ENCODE data around the gene NPR1. TPM values are rescaled to one million over a fixed set of nuclear protein-coding genes. Genes with fewer than 3 reads are reported as not detected.

Gene NPR1
- total and polyA plus RNA-seq, 2 experiments from 2014 or later, result 1.1 to 1.7 TPM

- Histone ChIP-seq H3K36me3 (peaks cover 40% of the 10 kb centered on the region), H3K27me3 (no peaks in the 10 kb centered on the region), H3K27ac (peak overlapping the region; percentile 77), H3K4me3 (no peak overlapping the region), H3K4me1 (ENCODE audit: low read depth) (no peaks in the 10 kb centered on the region), H3K9me3 (ENCODE audit: low read depth) (no peaks in the 10 kb centered on the region)
- no peak for TF ChIP-seq CTCF (IDR thresholded peaks at IDR 0.05; ENCODE audit: low read depth, low read length)
- DNase-seq (ENCODE audit: low read depth in 1 of 2, low spot score in 1 of 2), result no peak
These were observed 31.7 kb upstream of the NPR1 start for GRCh38 chr1:153646672-153647345.

GRCh38 chr1:153647346-153647714, 31.2 kb upstream of the NPR1 start:
- H3K27ac ChIP-seq, result peak overlapping the region; percentile 77
- TF ChIP-seq CTCF (IDR thresholded peaks at IDR 0.05; ENCODE audit: low read depth, low read length), result no peak
- no peak for DNase-seq (ENCODE audit: low read depth in 1 of 2, low spot score in 1 of 2)
- no peaks in the 10 kb centered on the region for H3K4me1 ChIP-seq (ENCODE audit: low read depth)
- no peak overlapping the region for H3K4me3 ChIP-seq
- H3K9me3 ChIP-seq (ENCODE audit: low read depth), result no peaks in the 10 kb centered on the region
- H3K27me3 ChIP-seq, result no peaks in the 10 kb centered on the region
- peaks cover 34% of the 10 kb centered on the region for H3K36me3 ChIP-seq

- Histone ChIP-seq H3K36me3 (peaks cover 27% of the 10 kb centered on the region), H3K27ac (peak overlapping the region; percentile 77), H3K4me3 (no peak overlapping the region), H3K9me3 (ENCODE audit: low read depth) (no peaks in the 10 kb centered on the region), H3K4me1 (ENCODE audit: low read depth) (no peaks in the 10 kb centered on the region), H3K27me3 (no peaks in the 10 kb centered on the region)
- DNase-seq (ENCODE audit: low read depth in 1 of 2, low spot score in 1 of 2), result no peak
- no peak for TF ChIP-seq CTCF (IDR thresholded peaks at IDR 0.05; ENCODE audit: low read depth, low read length)
These were observed 30.4 kb upstream of the NPR1 start for GRCh38 chr1:153648000-153648643.

GRCh38 chr1:153649137-153649862, 29.2 kb upstream of the NPR1 start:
- H3K9me3 ChIP-seq (ENCODE audit: low read depth), result no peaks in the 10 kb centered on the region
- H3K27ac ChIP-seq, result peak overlapping the region; percentile 77
- peaks cover 16% of the 10 kb centered on the region for H3K36me3 ChIP-seq
- no peak for DNase-seq (ENCODE audit: low read depth in 1 of 2, low spot score in 1 of 2)
- no peak for TF ChIP-seq CTCF (IDR thresholded peaks at IDR 0.05; ENCODE audit: low read depth, low read length)
- H3K4me3 ChIP-seq, result no peak overlapping the region
- no peaks in the 10 kb centered on the region for H3K27me3 ChIP-seq
- H3K4me1 ChIP-seq (ENCODE audit: low read depth), result no peaks in the 10 kb centered on the region

GRCh38 chr1:153649863-153650235, 28.6 kb upstream of the NPR1 start:
- TF ChIP-seq CTCF (IDR thresholded peaks at IDR 0.05; ENCODE audit: low read depth, low read length), result no peak
- DNase-seq (ENCODE audit: low read depth in 1 of 2, low spot score in 1 of 2), result no peak
- H3K4me1 ChIP-seq (ENCODE audit: low read depth), result no peaks in the 10 kb centered on the region
- no peaks in the 10 kb centered on the region for H3K9me3 ChIP-seq (ENCODE audit: low read depth)
- H3K27ac ChIP-seq, result no peak overlapping the region
- no peaks in the 10 kb centered on the region for H3K27me3 ChIP-seq
- H3K4me3 ChIP-seq, result no peak overlapping the region
- H3K36me3 ChIP-seq, result peaks cover 11% of the 10 kb centered on the region
